ENCODE measurements around the gene KIF20B.

DNA sequence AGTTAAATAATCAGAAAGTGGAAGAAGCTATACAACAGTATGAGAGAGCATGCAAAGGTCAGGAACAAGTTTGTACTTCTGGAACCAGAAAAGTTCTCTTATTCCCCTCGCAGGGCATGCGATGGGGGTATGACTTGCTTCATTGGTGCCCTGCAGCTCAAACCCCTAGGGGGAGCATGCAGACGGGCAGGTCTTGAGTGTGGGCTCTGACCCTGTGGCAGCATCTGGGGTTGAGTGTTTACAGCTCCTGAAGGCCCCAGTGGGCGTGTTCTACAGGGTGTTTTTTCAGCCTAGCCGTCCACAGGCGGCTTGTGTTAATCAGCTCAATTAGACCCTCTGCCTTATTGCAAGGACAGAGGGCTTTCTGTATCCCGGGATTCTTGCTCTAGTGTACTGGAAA lies 44.5 kb downstream of the KIF20B start:
- TF ChIP-seq FOXK2 (IDR thresholded peaks at IDR 0.05), result no peak
- no peak for TF ChIP-seq BHLHE40 (IDR thresholded peaks at IDR 0.05; ENCODE audit: borderline replicate concordance)
- TF ChIP-seq ELF4 (IDR thresholded peaks at IDR 0.05), result no peak
- no peak for TF ChIP-seq HDGF (IDR thresholded peaks at IDR 0.05; ENCODE audit: borderline replicate concordance)
- TF ChIP-seq SP1 (IDR thresholded peaks at IDR 0.05), result no peak
- TF ChIP-seq SUZ12 (IDR thresholded peaks at IDR 0.05), result no peak
- TF ChIP-seq, protein P1, sequence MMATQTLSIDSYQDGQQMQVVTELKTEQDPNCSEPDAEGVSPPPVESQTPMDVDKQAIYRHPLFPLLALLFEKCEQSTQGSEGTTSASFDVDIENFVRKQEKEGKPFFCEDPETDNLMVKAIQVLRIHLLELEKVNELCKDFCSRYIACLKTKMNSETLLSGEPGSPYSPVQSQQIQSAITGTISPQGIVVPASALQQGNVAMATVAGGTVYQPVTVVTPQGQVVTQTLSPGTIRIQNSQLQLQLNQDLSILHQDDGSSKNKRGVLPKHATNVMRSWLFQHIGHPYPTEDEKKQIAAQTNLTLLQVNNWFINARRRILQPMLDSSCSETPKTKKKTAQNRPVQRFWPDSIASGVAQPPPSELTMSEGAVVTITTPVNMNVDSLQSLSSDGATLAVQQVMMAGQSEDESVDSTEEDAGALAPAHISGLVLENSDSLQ (IDR thresholded peaks at IDR 0.05), result no peak
